Upper lobe of right lung (tissue), 1 donor: ENCODE data around the gene BICD1. TPM values are rescaled to one million over a fixed set of nuclear protein-coding genes. Genes with fewer than 3 reads are reported as not detected.
A peak's percentile ranks its signal among the peaks of the same experiment; 100 is the strongest.
"Not testable (repeated sequence)": the region's sequence is repeated elsewhere in the genome, so short reads cannot be mapped to it uniquely, and the experiment has no call there.

ENCODE experiments used
- ATAC-seq: fragments of 200-7000 bp; cut with Tn5 transposase; one replicate; pipeline ENCODE4 v1.9.1; 2020; ENCODE audit warnings: mild to moderate bottlenecking, moderate library complexity
- DNase-seq: peaks from one replicate; pipeline ENCODE4 v3.0.0-alpha.2; 2020
- H3K27ac ChIP-seq: fragments of 200-600 bp; one replicate; pipeline ENCODE4 v1.8.0; 2022
- H3K27me3 ChIP-seq: fragments of 200-600 bp; one replicate; pipeline ENCODE4 v1.8.0; 2022; ENCODE audit warnings: mild to moderate bottlenecking
- H3K36me3 ChIP-seq: fragments of 200-600 bp; one replicate; pipeline ENCODE4 v1.8.0; 2022
- H3K4me1 ChIP-seq: fragments of 200-600 bp; one replicate; pipeline ENCODE4 v1.8.0; 2022
- H3K4me3 ChIP-seq: fragments of 200-600 bp; one replicate; pipeline ENCODE4 v1.8.0; 2022; ENCODE audit warnings: mild to moderate bottlenecking
- H3K9me3 ChIP-seq: fragments of 200-600 bp; one replicate; pipeline ENCODE4 v1.8.0; 2022
- intact Hi-C: fragments of 100-400 bp; cut with DNase I; formaldehyde crosslinking; loops from one replicate; pipeline ENCODE4 v1.11.0; 2022
- total RNA-seq: library from RNA; stranded (reverse); fragmentation: NEBNext Ultra II Directional; extraction: Animal tissue kit (Norgen Biotek cat#: 25700); gene quantifications from one replicate; pipeline ENCODE4 v1.2.1, GENCODE V29; 2021
- TF ChIP-seq, protein P1 (sequence below): fragments of 200-600 bp; IDR thresholded peaks from one replicate; pipeline ENCODE4 v1.8.0; 2022; ENCODE audit warnings: antibody characterized with exemption
- donor health status: DM: no; HTN: yes; CAD: no; lungs with severe emphysema.

The BICD1 gene
- total RNA-seq, 1 donor from 2014 or later, result 18.0 TPM

DNA sequence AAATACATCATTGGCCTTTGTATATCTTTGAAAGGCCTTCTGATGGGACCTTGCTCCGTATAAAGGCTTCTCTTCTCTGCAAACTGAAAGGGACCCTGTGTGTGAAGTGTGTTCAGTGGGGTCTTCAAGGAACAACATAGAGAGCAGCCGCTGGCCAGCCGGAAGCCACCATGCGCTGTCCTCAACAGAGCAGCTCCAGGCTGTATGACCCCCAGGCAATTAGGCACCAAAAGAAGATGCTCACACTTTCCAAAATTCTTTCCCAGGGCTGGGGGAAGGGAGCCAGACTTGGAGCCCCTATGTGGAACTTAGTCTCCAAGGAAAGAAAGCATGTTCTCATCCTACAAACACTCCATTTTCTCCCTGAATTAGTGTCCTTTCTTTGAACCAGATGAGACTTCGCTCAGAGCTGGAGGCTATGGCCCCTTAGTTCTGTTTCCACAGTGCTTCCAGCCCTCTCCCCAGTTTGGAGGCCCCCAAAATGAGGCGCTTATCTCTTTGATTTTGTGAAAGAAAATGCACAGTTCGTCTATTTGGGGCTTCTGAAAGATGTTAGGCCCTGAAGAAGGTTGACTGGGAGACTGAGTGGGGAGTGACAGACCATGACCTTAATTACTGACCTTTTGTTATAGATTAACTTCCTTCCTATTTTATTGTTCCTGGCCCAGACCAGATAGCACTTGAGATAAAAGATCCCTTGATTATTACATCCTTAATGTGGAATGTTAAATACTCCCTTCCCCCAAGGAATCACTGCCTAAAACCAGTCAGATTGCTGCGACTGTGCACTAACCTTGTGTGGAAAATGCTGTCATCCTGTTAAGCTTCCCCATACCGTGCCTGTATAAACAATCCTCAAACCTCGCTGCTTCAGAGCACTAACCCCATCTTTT, 164.4 kb downstream of the BICD1 start:
- Histone ChIP-seq H3K27ac (no peak overlapping the region), H3K9me3 (no peaks in the 10 kb centered on the region), H3K36me3 (no peaks in the 10 kb centered on the region), H3K4me1 (peaks cover 10% of the 10 kb centered on the region), H3K27me3 (no peaks in the 10 kb centered on the region), H3K4me3 (no peak overlapping the region)
- DNase-seq (no peak), ATAC-seq (peak; percentile 36)
- intact Hi-C loops, result no loop called here
- TF ChIP-seq, protein P1, sequence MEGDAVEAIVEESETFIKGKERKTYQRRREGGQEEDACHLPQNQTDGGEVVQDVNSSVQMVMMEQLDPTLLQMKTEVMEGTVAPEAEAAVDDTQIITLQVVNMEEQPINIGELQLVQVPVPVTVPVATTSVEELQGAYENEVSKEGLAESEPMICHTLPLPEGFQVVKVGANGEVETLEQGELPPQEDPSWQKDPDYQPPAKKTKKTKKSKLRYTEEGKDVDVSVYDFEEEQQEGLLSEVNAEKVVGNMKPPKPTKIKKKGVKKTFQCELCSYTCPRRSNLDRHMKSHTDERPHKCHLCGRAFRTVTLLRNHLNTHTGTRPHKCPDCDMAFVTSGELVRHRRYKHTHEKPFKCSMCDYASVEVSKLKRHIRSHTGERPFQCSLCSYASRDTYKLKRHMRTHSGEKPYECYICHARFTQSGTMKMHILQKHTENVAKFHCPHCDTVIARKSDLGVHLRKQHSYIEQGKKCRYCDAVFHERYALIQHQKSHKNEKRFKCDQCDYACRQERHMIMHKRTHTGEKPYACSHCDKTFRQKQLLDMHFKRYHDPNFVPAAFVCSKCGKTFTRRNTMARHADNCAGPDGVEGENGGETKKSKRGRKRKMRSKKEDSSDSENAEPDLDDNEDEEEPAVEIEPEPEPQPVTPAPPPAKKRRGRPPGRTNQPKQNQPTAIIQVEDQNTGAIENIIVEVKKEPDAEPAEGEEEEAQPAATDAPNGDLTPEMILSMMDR, result no peak

DNA sequence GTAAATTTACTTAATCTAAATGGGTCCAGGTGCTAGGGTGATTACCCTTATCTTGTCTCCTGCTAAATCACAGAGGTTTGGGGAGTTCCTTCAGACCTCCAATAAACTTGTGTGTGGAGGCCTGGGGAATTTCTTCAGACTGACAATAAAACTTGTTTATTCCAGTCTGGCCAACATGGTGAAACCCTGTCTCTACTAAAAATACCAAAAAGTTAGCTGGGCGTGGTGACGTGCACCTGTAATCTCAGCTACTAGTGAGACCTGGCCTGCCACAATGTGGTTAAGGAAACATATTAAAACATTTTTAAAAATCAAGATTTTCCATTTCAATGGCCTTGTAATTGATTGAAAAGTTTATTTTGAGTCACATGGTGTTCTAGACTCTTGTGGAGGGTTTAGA, 165.8 kb downstream of the BICD1 start:
- intact Hi-C loops, result no loop called here
- no peak overlapping the region for H3K4me3 ChIP-seq
- H3K27ac ChIP-seq, result no peak overlapping the region
- H3K27me3 ChIP-seq, result no peaks in the 10 kb centered on the region
- H3K4me1 ChIP-seq, result peaks cover 10% of the 10 kb centered on the region
- no peaks in the 10 kb centered on the region for H3K36me3 ChIP-seq
- ATAC-seq (no peak), DNase-seq (no peak)
- H3K9me3 ChIP-seq, result no peaks in the 10 kb centered on the region
- TF ChIP-seq, protein P1, result no peak

DNA sequence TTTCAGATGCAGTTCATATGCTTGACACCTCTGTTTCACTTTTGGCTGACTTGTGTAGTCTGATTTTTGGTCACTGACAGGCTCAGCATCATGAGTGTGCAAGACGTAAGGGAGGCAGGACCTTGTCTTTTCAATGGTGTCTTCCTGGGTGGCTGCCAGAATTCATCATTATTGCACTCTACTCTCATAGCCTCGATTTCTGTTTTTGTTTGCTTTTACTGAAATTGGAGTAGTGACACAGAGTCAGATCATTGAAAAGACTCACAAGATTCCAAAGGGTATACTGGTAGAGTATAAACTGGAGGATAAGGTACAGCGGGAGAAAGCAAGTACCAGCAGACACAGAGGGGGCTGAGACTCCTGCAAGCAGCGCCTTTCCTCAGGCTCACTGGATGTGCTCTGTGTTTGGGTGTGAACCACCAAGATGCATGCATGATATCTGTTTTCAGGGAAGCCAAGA, 166.4 kb downstream of the BICD1 start:
- ATAC-seq, result no peak
- no peaks in the 10 kb centered on the region for H3K27me3 ChIP-seq
- no peaks in the 10 kb centered on the region for H3K9me3 ChIP-seq
- intact Hi-C loops, result no loop called here
- H3K4me1 ChIP-seq, result peaks cover 10% of the 10 kb centered on the region
- no peak for DNase-seq
- TF ChIP-seq, protein P1, result no peak
- no peak overlapping the region for H3K4me3 ChIP-seq
- H3K36me3 ChIP-seq, result no peaks in the 10 kb centered on the region
- no peak overlapping the region for H3K27ac ChIP-seq

DNA sequence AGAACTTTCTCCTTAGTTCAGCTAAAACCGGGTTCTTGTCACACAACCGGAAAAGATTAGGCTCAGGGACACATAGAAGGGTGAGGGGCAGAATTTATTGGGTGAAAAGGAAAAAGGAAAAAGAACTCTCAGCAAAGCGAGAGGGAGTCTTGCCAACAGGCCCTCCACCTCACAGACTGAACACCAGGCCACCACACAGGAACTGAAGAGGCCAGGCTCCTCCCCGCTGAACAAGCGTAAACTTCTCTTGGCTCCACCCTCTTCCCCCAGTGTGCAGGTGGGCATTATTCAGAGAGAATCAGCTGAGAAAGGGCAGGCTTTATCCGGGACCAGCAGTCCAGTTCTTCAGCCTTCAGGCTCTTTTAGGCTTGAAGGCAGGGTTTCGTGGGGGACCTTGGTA, 167.1 kb downstream of the BICD1 start:
- ATAC-seq, result peak; percentile 26
- no peaks in the 10 kb centered on the region for H3K9me3 ChIP-seq
- H3K4me3 ChIP-seq, result no peak overlapping the region
- no peaks in the 10 kb centered on the region for H3K36me3 ChIP-seq
- intact Hi-C loops, result no loop called here
- TF ChIP-seq, protein P1, result no peak
- no peaks in the 10 kb centered on the region for H3K27me3 ChIP-seq
- H3K4me1 ChIP-seq, result peaks cover 10% of the 10 kb centered on the region
- DNase-seq, result no peak
- no peak overlapping the region for H3K27ac ChIP-seq

DNA sequence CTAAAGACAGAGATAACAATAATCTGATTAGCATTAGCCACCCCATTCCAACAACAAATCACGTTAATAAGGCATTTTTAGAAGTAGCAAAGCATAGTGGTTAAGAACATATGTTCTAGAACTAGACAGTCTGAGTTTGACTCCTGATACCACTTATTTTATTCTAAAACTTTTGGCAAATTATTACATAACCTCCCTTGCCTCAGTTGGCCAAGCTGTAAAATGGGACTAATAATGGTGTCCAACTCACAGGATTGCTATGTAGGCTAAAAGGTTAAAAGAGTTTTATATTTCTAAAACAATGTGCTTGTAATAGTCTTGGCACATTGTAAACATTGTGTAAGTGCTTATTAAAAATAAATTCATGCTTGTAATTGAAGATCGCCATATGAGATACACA, 168.0 kb downstream of the BICD1 start:
- DNase-seq, result no peak
- TF ChIP-seq, protein P1, result no peak
- peaks cover 10% of the 10 kb centered on the region for H3K4me1 ChIP-seq
- no peaks in the 10 kb centered on the region for H3K9me3 ChIP-seq
- no peak overlapping the region for H3K27ac ChIP-seq
- H3K27me3 ChIP-seq, result no peaks in the 10 kb centered on the region
- intact Hi-C loops, result no loop called here
- no peak for ATAC-seq
- no peaks in the 10 kb centered on the region for H3K36me3 ChIP-seq
- H3K4me3 ChIP-seq, result no peak overlapping the region

DNA sequence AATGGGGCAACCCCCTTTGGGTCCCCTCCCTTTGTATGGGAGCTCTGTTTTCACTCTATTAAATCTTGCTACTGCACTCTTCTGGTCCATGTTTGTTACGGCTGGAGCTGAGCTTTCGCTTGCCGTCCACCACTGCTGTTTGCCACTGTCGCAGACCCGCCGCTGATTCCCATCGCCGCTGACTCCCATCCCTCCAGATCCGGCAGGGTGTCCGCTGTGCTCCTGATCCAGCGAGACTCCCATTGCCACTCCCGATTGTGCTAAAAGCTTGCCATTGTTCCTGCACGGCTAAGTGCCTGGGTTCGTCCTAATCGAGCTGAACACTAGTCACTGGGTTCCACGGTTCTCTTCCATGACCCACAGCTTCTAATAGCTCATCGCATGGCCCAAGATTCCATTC, 168.9 kb downstream of the BICD1 start:
- ATAC-seq, H3K4me1 ChIP-seq, H3K36me3 ChIP-seq, H3K9me3 ChIP-seq, DNase-seq, intact Hi-C loops, H3K27ac ChIP-seq, H3K4me3 ChIP-seq, H3K27me3 ChIP-seq: not testable (repeated sequence)
